Lower leg skin (tissue), 3 donors: ENCODE measurements around the gene MYO3B.

ENCODE experiments used
- CTCF ChIP-seq, 3 donors: fragments of 450-650 bp; IDR thresholded peaks; one replicate each; pipeline ENCODE4 v1.5.1; 2016; ENCODE audit warnings: antibody characterized with exemption in 3 of 3, mild to moderate bottlenecking in 3 of 3, moderate library complexity in 2 of 3
- POLR2A ChIP-seq, 2 donors: fragments of 450-650 bp; IDR thresholded peaks; one replicate each; pipeline ENCODE4 v1.6.1; 2016 to 2017; ENCODE audit warnings: antibody characterized with exemption in 2 of 2, mild to moderate bottlenecking in 1 of 2, moderate library complexity in 1 of 2

DNA sequence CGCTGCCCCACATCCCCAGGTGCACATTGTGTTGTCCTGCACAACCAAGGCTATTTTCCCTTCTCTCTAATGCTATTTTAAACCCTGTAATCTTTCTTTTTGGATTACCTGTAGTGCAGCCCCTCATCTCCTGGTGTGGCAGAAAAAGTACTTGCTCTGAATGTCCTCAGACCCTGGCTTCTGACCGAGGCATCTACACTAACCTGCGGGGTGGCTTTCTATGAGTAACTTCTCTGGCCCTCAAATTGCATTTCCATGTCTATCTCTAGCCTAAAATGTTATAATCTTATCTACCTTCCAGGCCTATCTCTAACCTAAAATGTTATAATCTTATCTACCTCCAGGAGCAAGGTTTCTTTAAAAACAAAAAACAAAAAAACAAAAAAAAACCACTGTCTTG is 519.0 kb downstream of the MYO3B start:
- TF ChIP-seq CTCF (IDR thresholded peaks at IDR 0.05), result no peak
- TF ChIP-seq POLR2A (IDR thresholded peaks at IDR 0.05), result no peak
